Measurements from ENCODE around the gene OR2M7.

- TF ChIP-seq CTCF (IDR thresholded peaks at IDR 0.05; ENCODE audit: low read depth, low read length) (no peak), EZH2phosphoT487 (IDR thresholded peaks at IDR 0.05; ENCODE audit: low read depth) (no peak)
Observed at GRCh38 chr1:248343451-248343850, 19.1 kb upstream of the OR2M7 start.

Measured in OCI-LY3 (cell line).